Left ventricle myocardium inferior (tissue), 1 donor: ENCODE measurements around the gene B4GALT6. TPM values are rescaled to one million over a fixed set of nuclear protein-coding genes. Genes with fewer than 3 reads are reported as not detected.

Experiments used
- DNase-seq: peaks from one replicate; pipeline ENCODE4 v3.0.0-alpha.2; 2020
- H3K27ac ChIP-seq: fragments of 200-600 bp; replicated peaks from 2 replicates; pipeline ENCODE4 v1.8.0; 2021
- H3K27me3 ChIP-seq: fragments of 200-600 bp; 2 replicates; pipeline ENCODE4 v1.8.0; 2021; ENCODE audit warnings: low read depth
- H3K36me3 ChIP-seq: fragments of 200-600 bp; 2 replicates; pipeline ENCODE4 v1.8.0; 2021
- H3K4me1 ChIP-seq: fragments of 200-600 bp; 2 replicates; pipeline ENCODE4 v1.8.0; 2021
- H3K4me3 ChIP-seq: fragments of 200-600 bp; 2 replicates; pipeline ENCODE4 v1.8.0; 2021; ENCODE audit warnings: mild to moderate bottlenecking, moderate library complexity
- H3K9me3 ChIP-seq: fragments of 200-600 bp; replicated peaks from 2 replicates; pipeline ENCODE4 v1.8.0; 2021
- CTCF ChIP-seq: fragments of 200-600 bp; IDR thresholded peaks from 2 replicates; pipeline ENCODE4 v1.8.0; 2021; ENCODE audit warnings: antibody characterized with exemption, mild to moderate bottlenecking, borderline replicate concordance
- intact Hi-C: fragments of 100-400 bp; cut with micrococcal nuclease; formaldehyde crosslinking; loops from one replicate; pipeline ENCODE4 v1.11.0; 2022
- total RNA-seq: library from RNA; stranded (reverse); fragmentation: NEBNext Ultra II Directional; extraction: Animal tissue kit (Norgen Biotek cat#: 25700); gene quantifications from one replicate; pipeline ENCODE4 v1.2.1, GENCODE V29; 2021
- donor health status: DM: no; HTN: yes; CAD: no; lungs with severe emphysema.

Gene B4GALT6
- total RNA-seq, 1 donor from 2014 or later: 5.3 TPM

GRCh38 chr18:31595121-31595771 is 89.1 kb downstream of the B4GALT6 start:
- Histone ChIP-seq H3K36me3 (no peaks in the 10 kb centered on the region), H3K4me1 (no peaks in the 10 kb centered on the region), H3K27ac (no peak overlapping the region), H3K27me3 (peaks cover 7% of the 10 kb centered on the region), H3K9me3 (no peaks in the 10 kb centered on the region), H3K4me3 (no peak overlapping the region)
- TF ChIP-seq CTCF: no peak
- DNase-seq: no peak
- intact Hi-C loops: no loop called here

GRCh38 chr18:31592506-31593157 is 91.7 kb downstream of the B4GALT6 start:
- H3K36me3 ChIP-seq: no peaks in the 10 kb centered on the region
- peaks cover 7% of the 10 kb centered on the region for H3K27me3 ChIP-seq
- no peak for TF ChIP-seq CTCF
- DNase-seq: no peak
- H3K4me3 ChIP-seq: no peak overlapping the region
- no peaks in the 10 kb centered on the region for H3K4me1 ChIP-seq
- no peak overlapping the region for H3K27ac ChIP-seq
- intact Hi-C loops: no loop called here
- no peaks in the 10 kb centered on the region for H3K9me3 ChIP-seq

DNA sequence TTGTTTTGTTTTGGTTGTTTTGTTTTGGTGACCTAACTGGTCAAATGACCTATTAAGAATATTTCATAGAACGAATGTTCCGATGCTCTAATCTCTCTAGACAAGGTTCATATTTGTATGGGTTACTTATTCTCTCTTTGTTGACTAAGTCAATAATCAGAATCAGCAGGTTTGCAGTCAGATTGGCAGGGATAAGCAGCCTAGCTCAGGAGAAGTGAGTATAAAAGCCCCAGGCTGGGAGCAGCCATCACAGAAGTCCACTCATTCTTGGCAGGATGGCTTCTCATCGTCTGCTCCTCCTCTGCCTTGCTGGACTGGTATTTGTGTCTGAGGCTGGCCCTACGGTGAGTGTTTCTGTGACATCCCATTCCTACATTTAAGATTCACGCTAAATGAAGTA is 92.8 kb downstream of the B4GALT6 start, which contains the start of gene TTR:
TSS of gene TTR (plus strand) at position 250 of the 400 bp plus-strand sequence. CDS start at position 276, 26 bp downstream.
- Histone ChIP-seq H3K36me3 (no peaks in the 10 kb centered on the region), H3K4me1 (no peaks in the 10 kb centered on the region), H3K27ac (no peak within 1 kb of the TSS), H3K9me3 (no peaks in the 10 kb centered on the region), H3K27me3 (peaks cover 7% of the 10 kb centered on the region), H3K4me3 (no peak within 1 kb of the TSS)
- no peak for DNase-seq
- TF ChIP-seq CTCF: no peak
- intact Hi-C loops: no loop called here

GRCh38 chr18:31591113-31591512 is 93.3 kb downstream of the B4GALT6 start:
- TF ChIP-seq CTCF: no peak
- Histone ChIP-seq H3K27ac (no peak overlapping the region), H3K4me1 (no peaks in the 10 kb centered on the region), H3K9me3 (no peaks in the 10 kb centered on the region), H3K36me3 (no peaks in the 10 kb centered on the region), H3K4me3 (no peak overlapping the region), H3K27me3 (peaks cover 7% of the 10 kb centered on the region)
- intact Hi-C loops: no loop called here
- DNase-seq: no peak

- Histone ChIP-seq H3K4me3 (no peak overlapping the region), H3K27me3 (peaks cover 7% of the 10 kb centered on the region), H3K27ac (no peak overlapping the region), H3K9me3 (no peaks in the 10 kb centered on the region), H3K36me3 (no peaks in the 10 kb centered on the region), H3K4me1 (no peaks in the 10 kb centered on the region)
- intact Hi-C loops: no loop called here
- DNase-seq: no peak
- no peak for TF ChIP-seq CTCF
Observed at GRCh38 chr18:31590570-31590969, 93.8 kb downstream of the B4GALT6 start.
